ENCODE results near the gene NFX1. TPM values are rescaled to one million over a fixed set of nuclear protein-coding genes. Genes with fewer than 3 reads are reported as not detected.
"Not testable (repeated sequence)": the region's sequence is repeated elsewhere in the genome, so short reads cannot be mapped to it uniquely, and the experiment has no call there.

The NFX1 gene
- total RNA-seq, 1 experiment from 2014 or later, result 14.0 TPM

GRCh38 chr9:33346564-33346963 is 56.2 kb downstream of the NFX1 start:
- Histone ChIP-seq H3K27me3 (ENCODE audit: control insufficient read depth, insufficient read depth, low read length) (no peaks in the 10 kb centered on the region), H3K36me3 (replicated peaks; ENCODE audit: control insufficient read depth, insufficient read depth, low read length) (peaks cover 16% of the 10 kb centered on the region), H3K4me3 (ENCODE audit: insufficient read depth, low read depth, low read length) (no peak overlapping the region)
- no peak for DNase-seq

- no peak overlapping the region for H3K4me3 ChIP-seq (ENCODE audit: insufficient read depth, low read depth, low read length)
- no peaks in the 10 kb centered on the region for H3K27me3 ChIP-seq (ENCODE audit: control insufficient read depth, insufficient read depth, low read length)
- peaks cover 14% of the 10 kb centered on the region for H3K36me3 ChIP-seq (replicated peaks; ENCODE audit: control insufficient read depth, insufficient read depth, low read length)
- DNase-seq, result peak; percentile 39
Measured at GRCh38 chr9:33348998-33349397, 58.7 kb downstream of the NFX1 start.

- Histone ChIP-seq H3K4me3 (ENCODE audit: insufficient read depth, low read depth, low read length) (no peak overlapping the region), H3K36me3 (replicated peaks; ENCODE audit: control insufficient read depth, insufficient read depth, low read length) (peaks cover 10% of the 10 kb centered on the region), H3K27me3 (ENCODE audit: control insufficient read depth, insufficient read depth, low read length) (no peaks in the 10 kb centered on the region)
- no peak for DNase-seq
Measured at GRCh38 chr9:33349743-33350142, 59.4 kb downstream of the NFX1 start.

GRCh38 chr9:33350310-33350709 is 60.0 kb downstream of the NFX1 start:
- DNase-seq, result no peak
- Histone ChIP-seq H3K36me3 (replicated peaks; ENCODE audit: control insufficient read depth, insufficient read depth, low read length) (peaks cover 10% of the 10 kb centered on the region), H3K27me3 (ENCODE audit: control insufficient read depth, insufficient read depth, low read length) (no peaks in the 10 kb centered on the region), H3K4me3 (ENCODE audit: insufficient read depth, low read depth, low read length) (no peak overlapping the region)

GRCh38 chr9:33351547-33351946 is 61.2 kb downstream of the NFX1 start:
- DNase-seq, result no peak
- peaks cover 8% of the 10 kb centered on the region for H3K36me3 ChIP-seq (replicated peaks; ENCODE audit: control insufficient read depth, insufficient read depth, low read length)
- H3K27me3 ChIP-seq (ENCODE audit: control insufficient read depth, insufficient read depth, low read length), result no peaks in the 10 kb centered on the region
- H3K4me3 ChIP-seq (ENCODE audit: insufficient read depth, low read depth, low read length), result no peak overlapping the region

- Histone ChIP-seq H3K4me3 (ENCODE audit: insufficient read depth, low read depth, low read length) (no peak overlapping the region), H3K36me3 (replicated peaks; ENCODE audit: control insufficient read depth, insufficient read depth, low read length) (no peaks in the 10 kb centered on the region), H3K27me3 (ENCODE audit: control insufficient read depth, insufficient read depth, low read length) (no peaks in the 10 kb centered on the region)
- DNase-seq, result no peak
Measured at GRCh38 chr9:33354651-33355211, 64.4 kb downstream of the NFX1 start.

GRCh38 chr9:33355933-33356332 is 65.6 kb downstream of the NFX1 start:
- no peaks in the 10 kb centered on the region for H3K36me3 ChIP-seq (replicated peaks; ENCODE audit: control insufficient read depth, insufficient read depth, low read length)
- DNase-seq, result no peak

GRCh38 chr9:33358641-33359040 is 68.3 kb downstream of the NFX1 start:
- not testable (repeated sequence) for H3K36me3 ChIP-seq (replicated peaks; ENCODE audit: control insufficient read depth, insufficient read depth, low read length); H3K4me3 ChIP-seq (ENCODE audit: insufficient read depth, low read depth, low read length); DNase-seq; H3K27me3 ChIP-seq (ENCODE audit: control insufficient read depth, insufficient read depth, low read length)

More at GRCh38 chr9:33355933-33356332, 65.6 kb downstream of the NFX1 start:
- Histone ChIP-seq H3K4me3 (ENCODE audit: insufficient read depth, low read depth, low read length) (no peak overlapping the region), H3K27me3 (ENCODE audit: control insufficient read depth, insufficient read depth, low read length) (no peaks in the 10 kb centered on the region)

- no peak overlapping the region for H3K4me3 ChIP-seq (ENCODE audit: insufficient read depth, low read depth, low read length)
- H3K27me3 ChIP-seq (ENCODE audit: control insufficient read depth, insufficient read depth, low read length), result no peaks in the 10 kb centered on the region
- DNase-seq, result no peak
- peaks cover 7% of the 10 kb centered on the region for H3K36me3 ChIP-seq (replicated peaks; ENCODE audit: control insufficient read depth, insufficient read depth, low read length)
Measured at GRCh38 chr9:33364127-33364526, 73.8 kb downstream of the NFX1 start.

GRCh38 chr9:33364814-33365213 is 74.5 kb downstream of the NFX1 start:
- not testable (repeated sequence) for H3K4me3 ChIP-seq (ENCODE audit: insufficient read depth, low read depth, low read length); H3K36me3 ChIP-seq (replicated peaks; ENCODE audit: control insufficient read depth, insufficient read depth, low read length); DNase-seq; H3K27me3 ChIP-seq (ENCODE audit: control insufficient read depth, insufficient read depth, low read length)

- Histone ChIP-seq H3K27me3 (ENCODE audit: control insufficient read depth, insufficient read depth, low read length) (no peaks in the 10 kb centered on the region), H3K36me3 (replicated peaks; ENCODE audit: control insufficient read depth, insufficient read depth, low read length) (peaks cover 15% of the 10 kb centered on the region), H3K4me3 (ENCODE audit: insufficient read depth, low read depth, low read length) (no peak overlapping the region)
- no peak for DNase-seq
Measured at GRCh38 chr9:33366979-33367480, 76.7 kb downstream of the NFX1 start.

- peaks cover 8% of the 10 kb centered on the region for H3K36me3 ChIP-seq (replicated peaks; ENCODE audit: control insufficient read depth, insufficient read depth, low read length)
- no peaks in the 10 kb centered on the region for H3K27me3 ChIP-seq (ENCODE audit: control insufficient read depth, insufficient read depth, low read length)
- DNase-seq, result no peak
- H3K4me3 ChIP-seq (ENCODE audit: insufficient read depth, low read depth, low read length), result no peak overlapping the region
Measured at GRCh38 chr9:33372900-33373299, 82.6 kb downstream of the NFX1 start.

- no peak overlapping the region for H3K4me3 ChIP-seq (ENCODE audit: insufficient read depth, low read depth, low read length)
Measured at GRCh38 chr9:33374190-33374589, 83.9 kb downstream of the NFX1 start.

GRCh38 chr9:33374634-33375237 is 84.4 kb downstream of the NFX1 start:
- no peak overlapping the region for H3K4me3 ChIP-seq (ENCODE audit: insufficient read depth, low read depth, low read length)
- H3K36me3 ChIP-seq (replicated peaks; ENCODE audit: control insufficient read depth, insufficient read depth, low read length), result peaks cover 8% of the 10 kb centered on the region
- no peaks in the 10 kb centered on the region for H3K27me3 ChIP-seq (ENCODE audit: control insufficient read depth, insufficient read depth, low read length)
- DNase-seq, result peak; percentile 87

More at GRCh38 chr9:33374190-33374589, 83.9 kb downstream of the NFX1 start:
- no peak for DNase-seq
- peaks cover 8% of the 10 kb centered on the region for H3K36me3 ChIP-seq (replicated peaks; ENCODE audit: control insufficient read depth, insufficient read depth, low read length)
- H3K27me3 ChIP-seq (ENCODE audit: control insufficient read depth, insufficient read depth, low read length), result no peaks in the 10 kb centered on the region

GRCh38 chr9:33375238-33375840 is 85.0 kb downstream of the NFX1 start:
- Histone ChIP-seq H3K36me3 (replicated peaks; ENCODE audit: control insufficient read depth, insufficient read depth, low read length) (peaks cover 7% of the 10 kb centered on the region), H3K4me3 (ENCODE audit: insufficient read depth, low read depth, low read length) (no peak overlapping the region), H3K27me3 (ENCODE audit: control insufficient read depth, insufficient read depth, low read length) (no peaks in the 10 kb centered on the region)
- peak; percentile 47 for DNase-seq

Data from H7 (cell line).